Hematopoietic multipotent progenitor cell treated with erythropoietin and hydrocortisone succinate and interleukin-3 and kit ligand, for 4 days (in vitro differentiated cells): ENCODE data around the gene ASPHD1.

ENCODE experiments used
- DNase-seq: peaks from one replicate; pipeline ENCODE4 v3.0.0-alpha.2; 2015

Gene ASPHD1

GRCh38 chr16:29950806-29951461 lies 50.6 kb downstream of the ASPHD1 start:
- no peak for DNase-seq

- no peak for DNase-seq
Measured at GRCh38 chr16:29951625-29952365, 51.5 kb downstream of the ASPHD1 start.
